Thyroid gland (tissue), 4 donors: ENCODE data around the gene PURB. TPM values are rescaled to one million over a fixed set of nuclear protein-coding genes. Genes with fewer than 3 reads are reported as not detected.
"Not testable (repeated sequence)": the region's sequence is repeated elsewhere in the genome, so short reads cannot be mapped to it uniquely, and the experiment has no call there.

Experiments used
- DNase-seq, 2 donors: peaks; one replicate each; pipeline ENCODE4 v3.0.0-alpha.2; 2019
- H3K27ac ChIP-seq, 3 donors: fragments of 200-600 bp; sonication (generic); 1 replicate in 2 of 3; 2 replicates in 1 of 3; pipeline ENCODE4 v1.5.1; 2016 to 2019; ENCODE audit warnings: mild to moderate bottlenecking in 1 of 3, moderate library complexity in 1 of 3
- H3K27me3 ChIP-seq: fragments of 200-600 bp; sonication (generic); one replicate; pipeline ENCODE4 v1.5.1; 2019
- H3K36me3 ChIP-seq, 2 donors: fragments of 200-600 bp; sonication (generic); one replicate each; pipeline ENCODE4 v1.5.1; 2016 to 2019
- H3K4me1 ChIP-seq, 2 donors: fragments of 200-600 bp; sonication (generic); one replicate each; pipeline ENCODE4 v1.5.1; 2017 to 2019
- H3K4me3 ChIP-seq, 3 donors: fragments of 200-600 bp; sonication (generic); replicated peaks in 1 of 3; 1 replicate in 2 of 3; 2 replicates in 1 of 3; pipeline ENCODE4 v1.5.1; 2016; ENCODE audit warnings: mild to moderate bottlenecking in 1 of 3
- H3K9me3 ChIP-seq: fragments of 200-600 bp; sonication (generic); one replicate; pipeline ENCODE4 v1.5.1; 2017
- CTCF ChIP-seq, 6 experiments: fragments of 200-600 bp in 3 of 6; fragments of 450-650 bp in 3 of 6; sonication (generic) in 3 of 6; IDR thresholded peaks; one replicate each; pipeline ENCODE4 v1.5.1; 2016 to 2019; ENCODE audit warnings: antibody characterized with exemption in 6 of 6, mild to moderate bottlenecking in 2 of 6, inconsistent platforms in 1 of 6, moderate library complexity in 1 of 6
- POLR2A ChIP-seq, 2 donors: fragments of 450-650 bp; IDR thresholded peaks; one replicate each; pipeline ENCODE4 v1.6.1; 2017; ENCODE audit warnings: antibody characterized with exemption in 2 of 2, mild to moderate bottlenecking in 2 of 2, moderate library complexity in 1 of 2
- WGBS, 2 donors: methylation state at CpG; one replicate each; pipeline ENCODE4 v1.1.5; 2017; 5-methylcytosine and 5-hydroxymethylcytosine counted together
- intact Hi-C: fragments of 100-400 bp; cut with DNase I; formaldehyde crosslinking; loops from one replicate; pipeline ENCODE4 v1.15.1; 2023
- total RNA-seq, 4 donors: library from RNA; depleted of rRNA; stranded (reverse); fragments of >200 nt; gene quantifications; one replicate each; pipeline ENCODE4 v1.2.3, GENCODE V29; 2016

PURB gene
- total RNA-seq, 4 donors from 2014 or later = 25.6 to 47.4 (median 31.5) TPM

GRCh38 chr7:44846816-44847508, 38.4 kb downstream of the PURB start:
- H3K36me3 ChIP-seq = no peaks in the 10 kb centered on the region
- WGBS, 2 donors = 1% methylated on average over 12 of the region's 12 CpGs
- peak overlapping the region; percentile 81 to 91 (median 89) for H3K27ac ChIP-seq
- intact Hi-C loops = no loop called here
- no peak for DNase-seq
- peak overlapping the region; percentile 25 to 48 (median 43) for H3K4me3 ChIP-seq
- H3K4me1 ChIP-seq = peaks cover 11 to 12% of the 10 kb centered on the region in 2 donors
- no peaks in the 10 kb centered on the region for H3K27me3 ChIP-seq
- no peaks in the 10 kb centered on the region for H3K9me3 ChIP-seq
- TF ChIP-seq POLR2A (IDR thresholded peaks at IDR 0.05) (no peak), CTCF (IDR thresholded peaks at IDR 0.05) (no peak)

- H3K36me3 ChIP-seq, intact Hi-C loops, H3K27me3 ChIP-seq, DNase-seq, H3K9me3 ChIP-seq: not testable (repeated sequence)
- WGBS, 2 donors = 59 to 62% methylated on average over 11 of the region's 11 CpGs
- H3K27ac ChIP-seq = peak overlapping the region in 2 of 3 donors; percentile 89 to 91
- peak overlapping the region in 1 of 3 donors; percentile 48 for H3K4me3 ChIP-seq
- peaks cover 11 to 12% of the 10 kb centered on the region in 2 donors for H3K4me1 ChIP-seq
Measured at GRCh38 chr7:44846390-44846789, 38.9 kb downstream of the PURB start.

- Histone ChIP-seq H3K27ac (no peak overlapping the region), H3K4me3 (no peak overlapping the region), H3K4me1 (peaks cover 11 to 12% of the 10 kb centered on the region in 2 donors), H3K9me3 (no peaks in the 10 kb centered on the region), H3K27me3 (no peaks in the 10 kb centered on the region), H3K36me3 (peaks cover 0 to 3% of the 10 kb centered on the region in 2 donors)
- TF ChIP-seq CTCF (IDR thresholded peaks at IDR 0.05) = no peak
- no peak for TF ChIP-seq POLR2A (IDR thresholded peaks at IDR 0.05)
- no peak for DNase-seq
- intact Hi-C loops = no loop called here
Measured at GRCh38 chr7:44845451-44845850, 39.9 kb downstream of the PURB start.

- H3K4me3 ChIP-seq, DNase-seq, H3K9me3 ChIP-seq, H3K27ac ChIP-seq, H3K27me3 ChIP-seq, intact Hi-C loops: not testable (repeated sequence)
- 97 to 98% methylated on average over 5 of the region's 5 CpGs for WGBS, 2 donors
- H3K4me1 ChIP-seq = peaks cover 7 to 11% of the 10 kb centered on the region in 2 donors
- peaks cover 0 to 15% of the 10 kb centered on the region in 2 donors for H3K36me3 ChIP-seq
Measured at GRCh38 chr7:44843440-44843839, 41.9 kb downstream of the PURB start.

- H3K9me3 ChIP-seq, H3K27ac ChIP-seq, DNase-seq, H3K27me3 ChIP-seq, intact Hi-C loops, H3K4me3 ChIP-seq: not testable (repeated sequence)
- WGBS, 2 donors = 91 to 92% methylated on average over 8 of the region's 8 CpGs
- Histone ChIP-seq H3K4me1 (peaks cover 7 to 11% of the 10 kb centered on the region in 2 donors), H3K36me3 (peaks cover 0 to 15% of the 10 kb centered on the region in 2 donors)
Measured at GRCh38 chr7:44842675-44843074, 42.7 kb downstream of the PURB start.

GRCh38 chr7:44838751-44839150, 46.6 kb downstream of the PURB start:
- H3K4me3 ChIP-seq = no peak overlapping the region
- no peak for DNase-seq
- intact Hi-C loops = no loop called here
- no peaks in the 10 kb centered on the region for H3K9me3 ChIP-seq
- H3K27ac ChIP-seq = no peak overlapping the region
- WGBS, 2 donors = 63 to 73% methylated on average over 2 of the region's 2 CpGs
- H3K27me3 ChIP-seq = no peaks in the 10 kb centered on the region
- H3K36me3 ChIP-seq = peaks cover 13 to 32% of the 10 kb centered on the region in 2 donors
- no peaks in the 10 kb centered on the region for H3K4me1 ChIP-seq
- TF ChIP-seq POLR2A (IDR thresholded peaks at IDR 0.05) (no peak), CTCF (IDR thresholded peaks at IDR 0.05) (no peak)
